GM19395 (cell line): ENCODE data around the gene NIPSNAP3A.

Source experiments
- ATAC-seq: cut with Tn5 transposase; IDR thresholded peaks from one replicate; pipeline ENCODE4 v1.9.1; 2021; ENCODE audit warnings: mild to moderate bottlenecking, moderate library complexity; ENCODE audit not compliant: unreplicated experiment

NIPSNAP3A gene

DNA sequence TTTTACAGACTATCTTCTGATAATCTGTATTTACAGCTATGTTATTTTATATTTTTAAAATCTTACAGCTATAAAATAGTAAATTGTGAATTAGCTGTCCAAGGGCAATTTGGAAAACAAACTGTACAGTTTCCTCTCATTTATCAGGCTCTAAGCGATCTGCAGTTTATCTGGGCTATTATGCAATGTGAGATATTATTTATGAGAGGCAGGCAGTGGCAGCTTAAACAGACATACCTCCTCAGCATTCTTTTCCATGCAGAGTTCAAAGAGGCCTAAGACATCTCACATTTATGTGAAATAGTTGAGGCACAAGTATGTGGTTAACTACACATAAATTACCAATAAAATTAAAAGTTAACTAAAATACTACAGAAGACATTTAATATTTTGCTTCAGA, 26.6 kb downstream of the NIPSNAP3A start:
- ATAC-seq, result no peak

DNA sequence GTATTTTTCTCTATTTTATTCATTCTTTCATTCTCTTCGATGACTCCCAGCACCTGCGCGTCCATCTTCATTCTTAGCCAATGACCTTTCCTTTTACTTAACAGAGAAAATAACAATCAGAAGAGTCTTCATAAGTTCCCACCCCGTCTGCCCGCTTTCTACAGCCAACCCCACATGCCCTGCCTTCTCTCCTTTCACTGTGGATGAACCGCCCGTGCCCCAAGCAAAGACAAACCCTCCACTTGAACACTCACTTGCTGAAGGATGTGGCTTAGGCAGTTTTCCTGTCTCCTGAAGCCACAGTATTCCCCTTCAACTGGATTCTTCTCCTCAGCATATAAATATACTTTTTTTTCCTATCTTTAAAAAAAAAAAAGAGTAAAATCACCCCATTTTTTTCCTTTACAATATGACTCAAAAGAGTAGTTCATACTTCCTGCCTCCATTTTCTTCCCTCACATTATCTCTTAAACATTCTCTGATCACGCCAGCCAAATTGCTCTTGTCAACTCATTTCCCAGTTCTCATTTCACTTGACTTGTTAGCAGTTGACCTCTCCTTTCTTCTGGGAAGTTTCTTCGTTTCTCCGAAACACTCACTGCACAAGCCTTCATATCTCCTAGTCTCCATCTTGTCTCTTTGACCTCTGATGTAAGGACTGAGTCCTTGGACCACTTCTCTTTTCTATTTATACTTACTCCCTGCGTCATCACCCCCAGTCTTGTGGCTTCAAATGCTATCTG, 27.5 kb downstream of the NIPSNAP3A start:
- peak; percentile 95 for ATAC-seq

DNA sequence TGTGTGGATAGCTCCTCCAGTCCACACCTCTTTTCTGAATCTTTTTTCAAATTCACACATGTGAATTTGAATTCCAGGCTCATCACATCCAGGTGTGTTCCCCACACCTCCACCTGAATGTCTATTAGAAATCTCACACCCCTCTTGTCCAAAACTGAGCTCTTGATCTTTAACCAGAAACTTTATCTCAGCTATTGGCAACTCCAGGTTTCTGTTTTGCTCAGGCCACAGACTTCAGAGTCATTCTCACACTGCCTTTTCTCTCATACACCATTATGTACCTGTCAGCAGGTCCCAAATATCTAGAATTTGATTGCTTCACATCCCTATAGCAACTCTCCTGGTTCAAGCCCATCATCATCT, 28.1 kb downstream of the NIPSNAP3A start:
- peak; percentile 73 for ATAC-seq

DNA sequence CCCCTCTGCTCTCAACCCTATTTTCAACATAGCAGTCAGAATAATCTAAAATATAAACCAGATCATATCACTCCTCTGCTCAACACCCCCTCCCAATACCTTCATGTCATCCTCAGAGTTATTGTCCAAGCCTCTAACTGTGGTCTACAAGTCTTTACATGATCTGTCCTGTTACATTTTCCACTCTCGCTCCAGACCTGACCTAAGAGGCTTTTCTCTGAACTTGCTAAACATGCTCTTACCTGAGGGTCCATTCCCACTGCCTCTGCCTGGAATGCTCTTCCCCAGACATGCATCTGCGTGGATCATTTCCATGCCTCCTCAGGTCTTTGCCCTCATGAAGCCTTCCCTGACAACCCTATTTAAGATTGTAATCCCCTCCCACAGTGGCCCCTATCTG, 28.5 kb downstream of the NIPSNAP3A start:
- ATAC-seq, result peak; percentile 2

DNA sequence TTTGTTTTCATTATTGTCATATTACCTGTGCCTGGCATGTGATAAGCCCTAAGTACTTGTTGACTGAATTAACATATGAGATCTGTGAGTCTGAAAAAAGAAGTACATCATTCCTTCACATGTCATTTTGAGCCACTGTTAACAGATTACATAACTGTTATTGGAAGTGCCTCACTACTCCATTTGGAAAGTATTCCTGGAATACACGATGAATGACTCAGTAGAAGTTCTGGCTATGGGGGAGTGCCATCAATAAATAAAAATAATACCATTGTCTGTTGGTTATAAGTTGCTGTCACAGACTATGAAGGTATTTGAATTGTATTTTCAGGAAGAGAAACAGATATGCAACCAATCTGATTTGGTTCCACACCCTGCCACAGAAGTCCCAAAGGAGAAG, 29.3 kb downstream of the NIPSNAP3A start:
- ATAC-seq, result no peak

DNA sequence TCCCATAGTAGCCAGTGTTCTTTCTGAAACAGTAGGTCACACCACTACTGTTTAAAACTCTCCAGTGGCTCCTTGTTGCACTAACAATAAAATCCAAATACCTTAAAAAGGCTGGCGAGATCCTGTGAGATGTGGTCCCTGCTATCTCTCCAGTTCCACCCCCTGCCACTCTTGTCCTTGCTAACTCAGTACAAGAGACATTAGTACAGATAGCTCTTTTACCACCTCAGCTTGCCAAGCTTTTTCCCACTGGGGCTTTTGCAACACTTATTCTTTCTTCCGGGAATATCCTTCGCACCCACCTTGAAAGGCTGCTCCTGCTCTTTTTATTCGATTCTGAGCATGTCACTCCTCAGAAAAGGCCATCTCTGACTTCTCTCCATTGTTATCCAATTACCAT, 31.3 kb downstream of the NIPSNAP3A start:
- no peak for ATAC-seq

DNA sequence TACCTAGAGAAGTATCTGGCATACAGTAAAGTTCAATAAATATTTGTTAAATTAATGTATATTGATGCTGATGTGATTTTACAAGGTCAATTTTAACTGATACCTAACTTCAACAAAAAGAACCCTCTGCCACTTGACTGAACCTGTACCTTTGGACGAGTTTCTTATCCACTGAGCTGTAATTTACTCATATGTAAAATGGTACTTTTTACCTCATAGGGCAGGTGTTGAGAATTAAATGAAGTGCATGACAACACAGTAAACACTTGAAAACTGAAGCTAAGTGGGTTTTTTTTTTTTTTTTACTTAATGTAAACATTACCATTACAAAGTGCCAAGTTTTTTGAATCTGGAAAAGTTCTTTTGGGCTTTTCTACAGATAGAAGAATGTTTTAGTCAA, 31.9 kb downstream of the NIPSNAP3A start:
- ATAC-seq, result no peak

DNA sequence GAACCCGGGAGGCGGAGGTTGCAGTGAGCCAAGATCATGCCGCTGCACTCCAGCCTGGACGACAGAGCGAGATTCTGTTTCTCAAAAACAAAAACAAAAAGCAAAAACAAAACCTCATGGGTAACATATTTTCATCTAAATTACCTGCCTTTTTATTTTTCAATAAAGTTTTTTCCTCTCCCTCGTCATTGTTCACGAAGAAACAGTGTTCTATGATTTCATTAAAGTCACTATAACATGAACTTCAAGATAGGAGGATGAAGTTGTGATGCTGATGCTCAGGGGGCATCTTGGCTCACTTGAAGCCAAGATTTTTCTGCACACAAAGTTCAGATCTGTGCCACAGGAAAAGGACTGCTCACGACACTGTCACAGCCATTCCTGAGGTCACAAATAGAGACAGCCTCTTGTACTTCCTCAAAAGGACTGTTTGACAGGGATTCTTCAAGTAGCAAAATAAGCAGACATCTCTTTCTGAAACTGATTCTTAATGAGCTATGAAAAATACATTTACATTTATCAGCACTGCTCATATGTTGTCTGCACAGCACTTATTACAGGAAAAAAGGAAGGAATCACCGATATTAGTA, 32.6 kb downstream of the NIPSNAP3A start:
- ATAC-seq, result no peak

DNA sequence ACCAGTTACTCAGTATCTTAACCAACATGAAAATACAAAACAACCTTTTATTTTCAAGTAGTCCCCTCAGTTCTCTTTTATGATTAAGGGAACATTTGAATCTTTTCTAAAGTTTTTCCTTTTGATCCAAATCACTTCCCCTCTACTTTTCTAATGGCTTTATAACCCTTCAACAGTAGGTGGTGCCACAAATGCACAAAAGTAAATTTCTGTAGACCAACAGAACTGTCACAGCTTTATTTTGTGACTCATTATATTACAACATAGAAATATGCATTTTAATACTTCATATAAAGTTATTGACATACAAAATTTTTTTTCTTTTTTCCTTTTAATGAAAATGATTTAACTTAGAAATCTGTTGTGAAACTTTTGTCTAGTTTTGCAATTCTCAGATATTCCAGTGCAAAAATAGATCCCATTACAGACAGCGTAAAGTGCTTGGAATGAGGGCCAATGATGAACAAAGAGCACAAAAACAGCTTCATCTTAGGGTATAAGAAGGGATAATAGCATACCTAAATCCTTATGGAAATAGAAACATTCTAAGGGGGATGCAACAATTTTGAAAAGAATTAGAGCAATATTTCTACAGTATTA, 33.4 kb downstream of the NIPSNAP3A start:
- peak; percentile 47 for ATAC-seq

DNA sequence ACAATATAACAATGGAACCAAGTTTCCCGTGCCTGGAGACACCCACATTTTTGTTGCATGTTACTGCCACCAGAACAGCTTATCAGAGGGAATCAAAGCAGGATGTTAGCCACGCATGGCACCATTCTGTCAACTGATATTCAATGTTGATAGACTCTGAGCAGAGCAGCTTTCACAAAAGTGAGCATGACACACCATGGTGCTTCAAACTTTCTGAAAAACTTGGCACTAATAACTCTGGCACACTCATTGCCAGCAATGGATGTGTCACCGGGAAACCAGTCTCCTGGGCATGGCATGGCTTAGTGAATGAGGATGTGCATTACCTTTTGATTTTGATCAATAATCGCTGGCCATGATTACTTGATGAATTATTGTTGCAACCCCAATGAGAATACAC, 36.1 kb downstream of the NIPSNAP3A start:
- no peak for ATAC-seq

DNA sequence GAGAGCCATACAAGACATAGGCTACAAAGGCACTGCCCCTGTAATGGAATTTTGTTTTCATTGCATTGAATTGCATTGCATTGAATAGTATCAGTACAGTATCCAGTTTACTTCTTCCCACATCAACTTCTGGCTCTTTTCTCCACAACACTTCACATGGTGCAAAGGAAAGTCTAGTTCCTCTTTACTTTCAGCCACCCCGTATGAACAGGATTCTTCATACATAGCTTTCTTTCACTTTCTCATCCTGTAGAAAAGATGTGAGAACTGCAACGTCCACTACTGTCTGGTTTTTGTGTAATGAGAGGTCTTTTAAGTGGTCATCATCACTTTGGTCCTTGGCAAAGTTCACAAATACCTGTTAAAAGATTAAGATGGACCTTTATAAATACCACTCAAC, 36.6 kb downstream of the NIPSNAP3A start:
- peak; percentile 84 for ATAC-seq

DNA sequence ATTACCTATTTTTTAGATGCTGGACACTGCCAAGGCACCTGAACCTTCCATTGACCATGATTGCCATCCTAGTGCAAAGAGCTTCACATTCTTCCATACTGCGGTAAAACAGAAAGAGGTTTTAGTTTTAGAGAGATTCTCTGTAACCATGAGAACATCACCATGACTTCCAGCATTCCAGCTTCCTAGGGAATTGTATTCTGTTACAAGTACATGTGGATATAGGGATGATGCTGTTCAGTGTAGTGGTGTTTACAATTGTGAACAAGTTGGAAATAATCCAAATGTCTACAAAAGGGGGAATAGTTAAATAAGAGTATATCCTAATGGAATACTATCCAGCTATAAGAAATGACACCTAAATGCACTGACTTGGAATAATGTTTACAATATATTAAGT, 38.8 kb downstream of the NIPSNAP3A start:
- no peak for ATAC-seq

DNA sequence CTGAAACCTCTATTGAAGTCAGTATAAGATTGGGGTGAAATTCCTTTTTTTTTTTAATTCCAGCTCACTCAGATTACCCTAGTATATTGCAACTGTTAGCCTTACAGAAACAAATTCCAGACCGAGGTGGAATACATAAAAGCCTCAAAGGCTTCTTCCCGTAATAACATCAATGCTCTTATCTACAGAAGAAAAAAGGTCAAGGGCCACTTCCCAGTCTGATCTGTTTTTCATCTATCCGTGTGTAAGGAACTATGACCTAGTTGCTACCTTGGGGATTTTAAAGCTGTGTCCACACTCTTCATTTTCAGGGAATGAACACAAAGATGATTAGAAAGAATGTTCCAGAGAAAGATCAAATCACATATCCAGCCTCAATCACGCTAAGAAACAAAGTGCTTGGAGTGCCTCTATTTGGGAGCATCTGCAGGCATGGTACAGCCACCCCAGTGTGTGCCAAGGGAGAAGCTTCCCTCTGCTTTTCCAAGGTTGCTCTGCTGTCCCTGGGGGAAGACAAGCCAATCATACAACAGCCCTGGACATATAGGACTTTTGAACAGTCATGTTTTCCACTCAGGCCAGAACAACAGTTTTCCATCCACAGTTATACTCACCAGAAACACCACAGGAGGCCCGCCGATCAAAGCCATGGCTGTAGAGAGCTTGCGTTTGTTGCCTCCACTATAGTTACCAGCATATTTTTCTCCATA, 40.0 kb downstream of the NIPSNAP3A start:
- ATAC-seq, result no peak

DNA sequence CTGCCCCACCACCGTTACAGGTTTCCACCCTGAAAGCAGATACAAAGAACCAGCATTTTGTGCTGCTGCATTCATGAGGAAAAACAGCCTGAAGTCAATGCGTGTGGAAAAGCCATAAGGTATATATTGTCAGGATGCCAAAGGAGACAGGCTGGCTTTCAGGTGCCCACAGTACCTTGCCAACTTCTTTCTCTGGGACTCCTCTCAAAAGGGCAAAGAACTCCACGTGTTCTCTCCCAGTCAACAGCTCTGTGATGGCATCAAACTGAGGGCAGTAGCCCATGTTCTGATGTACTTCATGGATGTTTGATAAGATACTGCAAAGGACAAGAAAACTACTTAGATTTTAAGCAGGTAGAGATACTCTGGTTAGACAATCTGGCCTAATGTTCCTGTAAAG, 40.8 kb downstream of the NIPSNAP3A start:
- no peak for ATAC-seq

DNA sequence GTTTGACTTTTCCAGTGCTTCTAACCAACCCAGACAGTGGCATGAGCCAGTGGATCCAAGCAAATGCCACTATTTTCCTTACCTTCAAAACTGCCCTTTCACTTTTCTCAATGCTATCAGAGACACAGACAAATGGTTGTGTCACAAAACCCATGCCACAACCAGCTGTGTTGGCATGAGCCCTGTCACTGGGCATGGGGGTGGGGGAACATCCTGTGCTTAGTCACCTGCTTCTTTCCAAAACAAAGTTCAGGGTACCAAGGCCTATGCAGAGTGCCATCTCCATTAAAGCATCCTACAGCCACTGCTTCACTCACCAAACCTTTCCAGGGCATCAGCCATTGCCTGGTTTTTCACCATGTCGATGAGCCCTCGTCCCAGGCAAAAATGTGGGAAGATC, 46.6 kb downstream of the NIPSNAP3A start:
- ATAC-seq, result no peak

DNA sequence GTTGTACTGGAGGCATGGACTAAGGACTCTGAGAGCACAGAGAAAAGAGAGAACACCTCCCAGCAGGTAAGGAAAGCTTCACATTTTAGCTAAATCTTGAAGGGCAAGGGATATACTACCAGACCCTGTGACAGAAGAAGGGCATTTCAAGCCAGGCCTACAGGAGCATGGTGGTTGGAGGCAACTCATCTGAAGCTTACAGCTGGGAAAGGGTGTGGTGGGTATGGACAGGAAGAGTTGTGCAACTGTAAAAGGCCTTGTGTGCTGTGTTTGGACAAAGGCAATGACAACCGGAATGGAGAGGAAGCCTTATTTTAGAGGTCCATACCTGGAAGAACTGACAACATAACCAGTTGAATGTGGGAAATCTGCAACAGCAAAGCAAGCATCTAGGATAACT, 47.6 kb downstream of the NIPSNAP3A start:
- ATAC-seq, result no peak

DNA sequence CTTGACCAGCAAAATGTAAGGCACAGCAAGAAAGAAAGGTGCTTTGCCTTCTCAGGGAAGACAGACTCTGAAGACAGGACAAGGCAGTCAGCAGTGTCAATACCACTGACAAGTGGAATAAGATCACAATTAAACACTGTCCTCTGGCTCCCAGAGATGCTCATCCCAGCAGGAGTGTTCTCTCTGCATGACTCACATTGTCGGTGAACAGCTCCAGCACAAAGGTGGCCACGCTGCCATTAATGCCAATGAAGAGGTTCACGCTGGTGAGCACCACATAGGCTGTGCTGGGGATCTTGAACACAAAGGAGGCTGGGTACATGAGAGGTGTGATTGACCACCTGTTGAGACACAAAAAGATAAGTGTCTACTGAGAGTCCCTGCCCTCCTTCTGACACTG, 48.4 kb downstream of the NIPSNAP3A start:
- ATAC-seq, result no peak

DNA sequence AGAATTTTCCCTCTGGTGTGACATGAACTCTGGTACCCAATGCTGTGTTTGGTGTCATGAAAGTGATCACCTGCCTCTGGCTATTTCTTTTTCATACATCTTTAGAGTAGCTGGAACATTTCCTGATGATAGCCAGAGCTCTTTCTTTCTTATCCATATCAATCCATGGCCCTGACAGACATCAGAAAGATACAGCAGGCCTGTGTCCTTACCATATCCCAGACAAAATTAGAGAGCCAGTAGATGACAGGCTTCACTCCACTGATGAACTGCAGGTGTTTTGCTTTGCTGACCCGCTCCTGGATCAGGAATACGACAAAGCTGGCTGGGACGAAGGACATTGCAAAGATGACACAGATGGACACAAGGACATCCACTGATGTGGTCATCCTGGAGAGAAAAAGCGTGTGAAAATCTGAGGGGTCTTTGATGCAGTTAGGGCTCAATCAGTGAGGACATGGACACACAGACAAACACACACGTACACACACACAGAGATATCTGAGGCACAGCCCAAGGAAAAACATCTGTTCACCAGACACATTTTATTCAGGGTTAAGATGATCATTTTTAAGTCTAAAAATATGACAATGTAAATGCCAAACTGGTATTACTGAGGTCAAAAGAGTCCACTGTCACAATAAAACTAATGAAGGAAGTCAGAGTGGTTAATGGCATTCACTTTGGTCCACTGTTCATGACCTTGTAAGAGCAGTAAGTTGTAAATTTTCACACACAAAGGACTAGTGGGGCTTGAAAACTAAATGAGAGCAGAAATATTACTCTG, 50.9 kb downstream of the NIPSNAP3A start:
- no peak for ATAC-seq

DNA sequence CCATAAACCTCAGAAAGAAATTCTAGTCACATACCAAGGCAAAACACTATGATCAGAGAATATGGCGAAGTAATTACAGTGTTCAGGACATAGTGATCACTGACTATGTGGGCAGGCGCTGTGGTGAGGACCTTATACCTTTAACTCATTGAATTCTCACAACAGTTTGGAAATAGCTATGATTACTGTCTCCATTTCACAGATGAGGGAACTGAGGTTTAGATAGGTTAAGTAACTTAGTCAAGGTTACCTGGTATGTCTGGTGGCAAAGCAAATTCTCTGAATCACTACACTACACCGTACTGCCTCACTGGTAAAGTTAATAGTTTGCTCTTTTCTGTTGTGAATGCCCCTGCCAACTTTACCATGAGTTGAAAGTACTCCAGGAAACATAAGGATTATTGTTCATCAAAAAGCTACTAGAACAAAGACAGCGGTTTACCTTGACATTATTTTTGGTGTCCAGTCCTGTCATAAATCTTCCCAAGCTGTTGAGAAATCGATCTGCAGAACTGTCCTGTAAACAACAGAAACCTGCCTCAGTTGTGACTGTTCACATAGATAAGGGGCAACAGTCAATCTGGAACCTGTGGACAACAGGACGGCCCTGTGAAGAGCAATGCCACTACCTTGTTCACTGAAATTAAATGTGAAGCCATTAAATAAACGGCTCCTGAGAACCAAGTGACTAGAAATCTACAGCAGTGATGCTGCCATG, 52.7 kb downstream of the NIPSNAP3A start:
- ATAC-seq, result no peak

DNA sequence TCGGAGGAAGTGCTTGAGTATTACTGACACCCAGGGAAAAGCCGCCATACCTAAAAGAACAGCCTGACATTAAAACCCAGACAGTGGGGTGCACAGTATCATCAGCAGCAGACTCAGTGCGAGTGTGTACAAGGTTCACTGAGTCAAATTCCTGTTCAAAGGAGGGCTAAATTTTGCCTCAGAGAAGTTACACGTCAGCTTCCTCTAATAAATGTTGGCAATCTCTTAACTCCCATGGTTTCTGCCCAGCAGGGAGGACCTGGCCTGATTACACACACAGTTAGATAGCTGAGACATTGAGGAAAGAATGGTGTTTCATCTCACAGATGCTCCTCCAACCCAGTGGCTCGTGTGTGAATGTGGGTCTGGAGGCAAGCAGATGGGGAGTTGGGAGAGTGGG, 54.6 kb downstream of the NIPSNAP3A start:
- ATAC-seq, result no peak

DNA sequence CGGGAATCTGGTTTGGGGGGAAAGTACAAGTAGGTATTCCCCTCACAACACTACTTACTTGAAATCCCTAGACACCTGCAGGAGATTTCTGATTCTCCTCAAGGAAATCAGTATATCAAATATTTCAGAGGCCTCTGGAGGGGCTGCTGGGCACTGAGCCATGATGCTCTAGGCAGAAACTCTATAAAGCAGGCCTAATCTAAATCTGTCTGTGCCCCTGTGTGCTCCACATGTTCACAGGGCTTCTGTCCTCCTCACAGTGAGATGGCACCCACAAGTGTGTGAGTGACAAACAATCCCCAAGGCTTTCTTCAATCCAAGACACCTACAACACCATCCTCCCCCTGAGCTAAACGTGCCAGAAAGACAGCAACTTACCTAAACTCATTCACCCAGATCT, 55.4 kb downstream of the NIPSNAP3A start:
- ATAC-seq, result no peak
